GM23248 (cell line): ENCODE data around the gene CKM. TPM values are rescaled to one million over a fixed set of nuclear protein-coding genes. Genes with fewer than 3 reads are reported as not detected.

Experiments
- DNase-seq: peaks from one replicate; pipeline ENCODE4 v3.0.0-alpha.2; 2015
- H2AFZ ChIP-seq: fragments of 200-600 bp; sonication (generic); 2 replicates; pipeline ENCODE4 v1.6.1; 2016; ENCODE audit warnings: antibody characterized with exemption
- H3F3A ChIP-seq: fragments of 200-600 bp; sonication (generic); 2 replicates; pipeline ENCODE4 v1.6.1; 2016; ENCODE audit warnings: mild to moderate bottlenecking, antibody characterized with exemption, mixed run types; ENCODE audit not compliant: insufficient read depth
- H3K27ac ChIP-seq: fragments of 200-600 bp; sonication (generic); 2 replicates; pipeline ENCODE4 v1.5.1; 2016; ENCODE audit warnings: mild to moderate bottlenecking
- H3K27me3 ChIP-seq: fragments of 200-600 bp; sonication (generic); replicated peaks from 2 replicates; pipeline ENCODE4 v1.6.1; 2016; ENCODE audit warnings: mild to moderate bottlenecking; ENCODE audit not compliant: insufficient read depth
- H3K36me3 ChIP-seq: fragments of 200-600 bp; sonication (generic); 2 replicates; pipeline ENCODE4 v1.6.1; 2016; ENCODE audit warnings: low read depth, mild to moderate bottlenecking
- H3K4me1 ChIP-seq: fragments of 200-600 bp; sonication (generic); 2 replicates; pipeline ENCODE4 v1.6.1; 2016; ENCODE audit warnings: mild to moderate bottlenecking; ENCODE audit not compliant: insufficient read depth
- H3K4me2 ChIP-seq: fragments of 200-600 bp; sonication (generic); one replicate; pipeline ENCODE4 v1.6.1; 2016; ENCODE audit warnings: mild to moderate bottlenecking; ENCODE audit not compliant: unreplicated experiment
- H3K4me3 ChIP-seq: fragments of 200-600 bp; sonication (generic); 2 replicates; pipeline ENCODE4 v1.5.1; 2016; ENCODE audit warnings: mild to moderate bottlenecking
- H3K79me2 ChIP-seq: fragments of 200-600 bp; sonication (generic); 2 replicates; pipeline ENCODE4 v1.6.1; 2016; ENCODE audit warnings: mild to moderate bottlenecking; ENCODE audit not compliant: insufficient read depth
- H3K9ac ChIP-seq: fragments of 200-600 bp; sonication (generic); 2 replicates; pipeline ENCODE4 v1.6.1; 2016; ENCODE audit warnings: mild to moderate bottlenecking
- H3K9me2 ChIP-seq: fragments of 200-600 bp; sonication (generic); 2 replicates; pipeline ENCODE4 v1.6.1; 2016; ENCODE audit warnings: mixed run types, mild to moderate bottlenecking, moderate library complexity; ENCODE audit not compliant: insufficient read depth
- H3K9me3 ChIP-seq: fragments of 200-600 bp; sonication (generic); one replicate; pipeline ENCODE4 v1.6.1; 2017; ENCODE audit warnings: low read depth
- H4K20me1 ChIP-seq: fragments of 200-600 bp; sonication (generic); 2 replicates; pipeline ENCODE4 v1.6.0; 2016; ENCODE audit not compliant: insufficient read depth
- EZH2 ChIP-seq: fragments of 200-600 bp; sonication (generic); IDR thresholded peaks from 2 replicates; pipeline ENCODE4 v1.6.1; 2018; ENCODE audit warnings: antibody characterized with exemption, mild to moderate bottlenecking; ENCODE audit not compliant: insufficient read depth, poor library complexity, severe bottlenecking
- EZH2phosphoT487 ChIP-seq: fragments of 200-600 bp; sonication (generic); IDR thresholded peaks from 2 replicates; pipeline ENCODE4 v1.6.1; 2018; ENCODE audit warnings: antibody characterized with exemption, moderate library complexity, mild to moderate bottlenecking, low read depth; ENCODE audit not compliant: insufficient read depth
- WGBS, 2 experiments: methylation state at CpG; one replicate each; pipeline ENCODE4 v1.1.6; 2015 to 2017; ENCODE audit warnings: low lambda C conversion rate in 2 of 2, low coverage in 1 of 2; ENCODE audit errors: missing lambda C conversion rate in 2 of 2; 5-methylcytosine and 5-hydroxymethylcytosine counted together
- in situ Hi-C: fragments of 300-500 bp; cut with MboI; formaldehyde crosslinking; loops from 2 replicates; pipeline ENCODE4 v1.15.0; 2020
- polyA plus RNA-seq: library from polyadenylated mRNA; unstranded; fragments of >200 nt; fragmentation: Nextera tagmentation; extraction: Ambion mirVana; gene quantifications from 2 replicates; pipeline ENCODE4 v1.2.1, GENCODE V29; 2016
- total RNA-seq: library from RNA; depleted of rRNA; stranded (reverse); fragments of >200 nt; shearing (Covaris generic); gene quantifications from 2 replicates; pipeline ENCODE4 v1.2.3, GENCODE V29; 2014

The CKM gene
- total and polyA plus RNA-seq, 2 experiments from 2014 or later, result not detected

GRCh38 chr19:45349126-45349415 lies 26.4 kb upstream of the CKM start:
- H3K4me1 ChIP-seq, result no peaks in the 10 kb centered on the region
- H3K27me3 ChIP-seq, result no peaks in the 10 kb centered on the region
- no peaks in the 10 kb centered on the region for H3K79me2 ChIP-seq
- no peaks in the 10 kb centered on the region for H3F3A ChIP-seq
- H3K9me3 ChIP-seq, result no peaks in the 10 kb centered on the region
- no peak overlapping the region for H3K27ac ChIP-seq
- no peak for TF ChIP-seq EZH2
- no peak for TF ChIP-seq EZH2phosphoT487
- no peak for DNase-seq
- H3K36me3 ChIP-seq, result no peaks in the 10 kb centered on the region; the same call in 1 of the 2 replicates
- no peak overlapping the region for H3K9ac ChIP-seq
- 33 to 42% methylated on average over 3 of the region's 3 CpGs for WGBS, 2 experiments
- no peak overlapping the region for H3K4me2 ChIP-seq
- H3K9me2 ChIP-seq, result no peaks in the 10 kb centered on the region
- no peaks in the 10 kb centered on the region for H4K20me1 ChIP-seq
- H2AFZ ChIP-seq, result no peak overlapping the region
- in situ Hi-C loops, result no loop called here
- no peak overlapping the region for H3K4me3 ChIP-seq

GRCh38 chr19:45348367-45349125 lies 25.9 kb upstream of the CKM start:
- H3K36me3 ChIP-seq, result no peaks in the 10 kb centered on the region; the same call in 1 of the 2 replicates
- DNase-seq, result no peak
- no peak overlapping the region for H3K9ac ChIP-seq
- WGBS, 2 experiments, result 69 to 75% methylated on average over 21 to 23 of the region's 23 CpGs
- H3K27me3 ChIP-seq, result no peaks in the 10 kb centered on the region
- H3F3A ChIP-seq, result no peaks in the 10 kb centered on the region
- no peaks in the 10 kb centered on the region for H3K9me2 ChIP-seq
- no peak for TF ChIP-seq EZH2
- no peak for TF ChIP-seq EZH2phosphoT487
- no peaks in the 10 kb centered on the region for H3K9me3 ChIP-seq
- no peak overlapping the region for H3K4me2 ChIP-seq
- in situ Hi-C loops, result no loop called here
- no peaks in the 10 kb centered on the region for H3K79me2 ChIP-seq
- H4K20me1 ChIP-seq, result no peaks in the 10 kb centered on the region
- H3K27ac ChIP-seq, result no peak overlapping the region
- no peak overlapping the region for H2AFZ ChIP-seq
- no peak overlapping the region for H3K4me3 ChIP-seq
- no peaks in the 10 kb centered on the region for H3K4me1 ChIP-seq

GRCh38 chr19:45347570-45348366 lies 25.1 kb upstream of the CKM start:
- H3K79me2 ChIP-seq, result no peaks in the 10 kb centered on the region
- H3K27ac ChIP-seq, result no peak overlapping the region
- no peaks in the 10 kb centered on the region for H3K9me3 ChIP-seq
- no peak overlapping the region for H3K4me2 ChIP-seq
- no peaks in the 10 kb centered on the region; the same call in 1 of the 2 replicates for H3K27me3 ChIP-seq
- 76 to 84% methylated on average over 16 to 23 of the region's 25 CpGs for WGBS, 2 experiments
- DNase-seq, result no peak
- no peaks in the 10 kb centered on the region for H3K4me1 ChIP-seq
- H3F3A ChIP-seq, result no peaks in the 10 kb centered on the region
- no peaks in the 10 kb centered on the region for H3K36me3 ChIP-seq
- no peak overlapping the region for H2AFZ ChIP-seq
- TF ChIP-seq EZH2phosphoT487 (no peak), EZH2 (no peak)
- H3K9ac ChIP-seq, result no peak overlapping the region
- in situ Hi-C loops, result no loop called here
- no peak overlapping the region for H3K4me3 ChIP-seq
- no peaks in the 10 kb centered on the region for H3K9me2 ChIP-seq
- no peaks in the 10 kb centered on the region for H4K20me1 ChIP-seq

GRCh38 chr19:45346449-45346848 lies 23.8 kb upstream of the CKM start:
- 20 to 22% methylated on average over 26 to 27 of the region's 27 CpGs for WGBS, 2 experiments
- Histone ChIP-seq H3K9me3 (no peaks in the 10 kb centered on the region), H3K27me3 (no peaks in the 10 kb centered on the region; the same call in 1 of the 2 replicates), H2AFZ (no peak overlapping the region), H3K79me2 (no peaks in the 10 kb centered on the region), H3F3A (no peaks in the 10 kb centered on the region), H3K36me3 (no peaks in the 10 kb centered on the region), H3K9me2 (no peaks in the 10 kb centered on the region), H3K4me1 (no peaks in the 10 kb centered on the region), H3K27ac (no peak overlapping the region), H3K4me2 (no peak overlapping the region), H4K20me1 (no peaks in the 10 kb centered on the region), H3K9ac (no peak overlapping the region), H3K4me3 (no peak overlapping the region)
- no peak for TF ChIP-seq EZH2phosphoT487
- TF ChIP-seq EZH2, result no peak
- in situ Hi-C loops, result no loop called here
- DNase-seq, result peak; percentile 58
